Endothelial cell (in vitro differentiated cells): ENCODE data around the gene SKI. TPM values are rescaled to one million over a fixed set of nuclear protein-coding genes. Genes with fewer than 3 reads are reported as not detected.

Experiments
- DNase-seq: peaks from one replicate; pipeline ENCODE4 v3.0.0; 2021; ENCODE audit warnings: low spot score
- H3K27ac Mint-ChIP-seq: one replicate; pipeline ENCODE4 v1.8.0; 2021; ENCODE audit warnings: mixed read lengths, inconsistent platforms; ENCODE audit not compliant: unreplicated experiment
- H3K27me3 Mint-ChIP-seq: one replicate; pipeline ENCODE4 v1.8.0; 2021; ENCODE audit warnings: mild to moderate bottlenecking, moderate library complexity, mixed read lengths, inconsistent platforms; ENCODE audit not compliant: unreplicated experiment
- H3K36me3 Mint-ChIP-seq: one replicate; pipeline ENCODE4 v1.8.0; 2021; ENCODE audit warnings: mild to moderate bottlenecking, low read depth, mixed read lengths, inconsistent platforms; ENCODE audit not compliant: unreplicated experiment
- H3K4me1 Mint-ChIP-seq: one replicate; pipeline ENCODE4 v1.8.0; 2021; ENCODE audit warnings: mild to moderate bottlenecking, mixed read lengths, inconsistent platforms; ENCODE audit not compliant: unreplicated experiment
- H3K4me3 Mint-ChIP-seq: one replicate; pipeline ENCODE4 v1.8.0; 2021; ENCODE audit warnings: mild to moderate bottlenecking, mixed read lengths, inconsistent platforms; ENCODE audit not compliant: unreplicated experiment
- H3K9me3 Mint-ChIP-seq: one replicate; pipeline ENCODE4 v1.8.0; 2021; ENCODE audit warnings: mixed read lengths, inconsistent platforms; ENCODE audit not compliant: unreplicated experiment
- CTCF ChIP-seq: fragments of 200-600 bp; sonication (generic); IDR thresholded peaks from one replicate; pipeline ENCODE4 v1.5.0; 2021; ENCODE audit warnings: antibody characterized with exemption; ENCODE audit not compliant: unreplicated experiment
- total RNA-seq: library from RNA; stranded (reverse); fragmentation: NEBNext Ultra II Directional; extraction: Animal tissue kit (Norgen Biotek cat#: 25700); gene quantifications from one replicate; pipeline ENCODE4 v1.2.1, GENCODE V29; 2021; ENCODE audit not compliant: unreplicated experiment

SKI gene
- total RNA-seq, 1 donor from 2014 or later = 73.3 TPM

GRCh38 chr1:2300004-2300771, 72.1 kb downstream of the SKI start:
- peaks cover 7% of the 10 kb centered on the region for H3K27me3 Mint-ChIP-seq
- H3K36me3 Mint-ChIP-seq = peaks cover 6% of the 10 kb centered on the region
- no peaks in the 10 kb centered on the region for H3K9me3 Mint-ChIP-seq
- no peak for DNase-seq
- no peak overlapping the region for H3K27ac Mint-ChIP-seq
- no peak overlapping the region for H3K4me3 Mint-ChIP-seq
- H3K4me1 Mint-ChIP-seq = peaks cover 8% of the 10 kb centered on the region
- TF ChIP-seq CTCF = no peak

GRCh38 chr1:2300851-2301606, 72.9 kb downstream of the SKI start:
- Mint-ChIP-seq H3K27me3 (peaks cover 9% of the 10 kb centered on the region), H3K9me3 (no peaks in the 10 kb centered on the region), H3K36me3 (peaks cover 13% of the 10 kb centered on the region), H3K4me1 (peaks cover 5% of the 10 kb centered on the region), H3K27ac (no peak overlapping the region), H3K4me3 (no peak overlapping the region)
- no peak for DNase-seq
- TF ChIP-seq CTCF = no peak

- Mint-ChIP-seq H3K9me3 (no peaks in the 10 kb centered on the region), H3K27me3 (peaks cover 5% of the 10 kb centered on the region), H3K4me1 (no peaks in the 10 kb centered on the region), H3K36me3 (peaks cover 8% of the 10 kb centered on the region), H3K4me3 (no peak overlapping the region), H3K27ac (no peak overlapping the region)
- TF ChIP-seq CTCF = no peak
- DNase-seq = no peak
Measured at GRCh38 chr1:2301607-2302291, 73.6 kb downstream of the SKI start.

GRCh38 chr1:2302292-2302925, 74.3 kb downstream of the SKI start:
- no peak for DNase-seq
- H3K9me3 Mint-ChIP-seq = no peaks in the 10 kb centered on the region
- H3K4me1 Mint-ChIP-seq = no peaks in the 10 kb centered on the region
- no peak overlapping the region for H3K4me3 Mint-ChIP-seq
- H3K36me3 Mint-ChIP-seq = peaks cover 8% of the 10 kb centered on the region
- no peak overlapping the region for H3K27ac Mint-ChIP-seq
- TF ChIP-seq CTCF = no peak
- H3K27me3 Mint-ChIP-seq = peaks cover 5% of the 10 kb centered on the region
